ENCODE measurements around the gene FGR.
A peak's percentile ranks its signal among the peaks of the same experiment; 100 is the strongest.

FGR gene

DNA sequence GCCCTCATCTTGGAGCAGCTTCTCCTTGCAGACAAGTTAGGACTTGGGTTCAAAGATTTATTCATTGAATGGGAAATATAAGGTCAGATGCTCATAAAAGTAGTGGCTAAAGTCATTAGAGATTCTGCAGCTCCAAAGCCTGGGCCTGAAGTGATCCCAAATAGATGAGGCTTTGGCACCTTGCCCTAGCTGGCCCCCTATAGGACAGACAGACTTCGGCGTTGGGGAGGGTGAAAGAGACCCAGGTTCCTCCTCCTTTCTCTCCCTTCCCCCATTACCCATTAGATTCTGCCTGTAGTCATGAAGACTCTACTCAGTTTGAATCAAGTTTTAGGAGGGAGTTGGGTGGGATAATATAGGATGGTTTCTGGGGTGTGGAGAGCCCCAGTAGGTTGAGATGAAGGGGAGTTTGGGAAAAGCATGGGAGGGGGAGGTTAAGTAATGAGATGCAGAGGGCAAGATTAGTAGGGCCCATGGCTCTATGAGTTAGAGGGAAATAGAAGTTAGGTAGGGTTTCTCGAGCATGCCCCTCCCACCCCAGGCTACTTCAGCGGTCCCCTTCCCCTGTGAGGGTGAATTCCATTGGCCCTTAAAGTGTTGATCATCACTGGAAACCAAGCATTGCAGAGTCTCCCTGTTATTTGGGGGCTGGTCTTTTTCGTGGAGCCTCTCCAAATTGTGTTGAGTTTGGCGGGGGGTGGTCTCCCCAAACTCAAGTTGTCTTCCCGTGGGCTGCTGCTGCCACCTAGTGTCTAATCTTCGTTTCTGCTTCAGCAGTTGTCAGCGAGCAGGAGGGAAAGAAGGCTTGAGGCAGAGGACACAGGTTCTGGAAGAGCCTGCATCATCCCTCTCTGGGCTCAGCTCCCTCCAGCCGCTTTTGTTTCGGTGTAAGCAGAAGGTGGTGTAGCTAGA, 28.9 kb downstream of the FGR start:
- H3K4me3 Mint-ChIP-seq: no peak overlapping the region
- peak; percentile 76 for DNase-seq
- no peak overlapping the region for H3K27ac Mint-ChIP-seq
- no peaks in the 10 kb centered on the region for H3K9me3 Mint-ChIP-seq
- peaks cover 22% of the 10 kb centered on the region for H3K4me1 Mint-ChIP-seq (ENCODE audit: low read depth)
- H3K27me3 Mint-ChIP-seq: no peaks in the 10 kb centered on the region
- H3K36me3 Mint-ChIP-seq (ENCODE audit: low read depth): peaks cover 2% of the 10 kb centered on the region

DNA sequence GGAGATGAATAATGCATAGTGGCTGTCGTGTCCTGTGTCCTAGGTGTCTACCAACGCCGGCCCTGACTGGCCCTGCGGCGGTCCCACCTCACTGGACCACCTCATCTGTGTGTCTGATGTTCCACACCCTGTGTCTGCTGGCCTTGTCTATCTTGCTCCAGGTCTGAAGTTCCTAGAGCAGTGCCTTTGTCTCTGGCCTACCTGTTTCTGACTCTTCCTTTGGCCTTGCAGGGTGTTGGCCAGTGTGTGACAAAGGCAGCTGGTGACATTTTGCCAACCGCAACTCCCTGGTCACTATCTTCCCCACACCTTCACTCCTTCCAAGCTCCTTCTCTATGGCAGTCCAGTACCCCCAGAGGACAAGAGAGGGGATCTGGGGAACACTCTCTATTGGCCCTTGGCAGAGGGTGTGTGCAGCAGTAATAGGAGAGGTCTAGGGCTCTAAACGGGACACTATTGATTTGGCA, 29.7 kb downstream of the FGR start:
- peaks cover 29% of the 10 kb centered on the region for H3K4me1 Mint-ChIP-seq (ENCODE audit: low read depth)
- H3K4me3 Mint-ChIP-seq: peak overlapping the region; percentile 89
- DNase-seq: no peak
- H3K9me3 Mint-ChIP-seq: no peaks in the 10 kb centered on the region
- H3K27me3 Mint-ChIP-seq: no peaks in the 10 kb centered on the region
- no peak overlapping the region for H3K27ac Mint-ChIP-seq
- peaks cover 2% of the 10 kb centered on the region for H3K36me3 Mint-ChIP-seq (ENCODE audit: low read depth)

DNA sequence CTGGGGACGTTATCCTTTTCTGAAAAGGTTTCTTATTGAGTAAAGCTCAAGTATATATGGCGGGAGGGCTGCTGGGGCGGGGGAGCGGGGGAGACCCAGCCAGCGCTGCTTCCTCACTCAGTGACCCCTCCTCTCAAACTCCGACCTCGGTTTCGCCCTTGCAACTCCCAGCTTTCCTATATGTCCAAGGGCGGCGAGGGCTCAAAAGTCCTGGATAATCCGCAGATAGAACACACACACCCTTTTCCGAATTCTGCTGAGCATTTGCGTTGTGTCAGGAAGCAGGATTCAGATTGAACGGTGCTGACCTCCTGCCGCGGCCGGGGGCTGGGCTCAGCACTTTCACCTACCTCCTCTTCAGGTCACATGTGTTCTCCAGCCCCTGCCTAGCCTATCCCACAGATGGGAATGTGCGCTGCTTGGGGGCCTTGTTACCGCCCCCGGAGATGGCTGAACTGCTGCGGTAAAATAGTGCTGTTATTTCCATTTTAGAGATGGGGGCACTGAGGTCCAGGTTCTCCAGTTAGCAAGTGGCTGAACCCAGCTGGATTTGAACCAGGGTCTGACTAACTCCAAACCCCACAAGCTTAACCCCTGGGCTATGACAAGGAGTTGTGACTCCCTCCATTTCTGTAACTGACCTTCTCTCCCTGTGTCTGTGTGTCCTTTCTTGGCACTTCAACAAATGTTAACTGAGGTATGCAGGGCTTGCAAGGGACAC, 30.2 kb downstream of the FGR start:
- no peaks in the 10 kb centered on the region for H3K9me3 Mint-ChIP-seq
- H3K4me3 Mint-ChIP-seq: peak overlapping the region; percentile 89
- peaks cover 2% of the 10 kb centered on the region for H3K36me3 Mint-ChIP-seq (ENCODE audit: low read depth)
- no peak for DNase-seq
- no peak overlapping the region for H3K27ac Mint-ChIP-seq
- H3K4me1 Mint-ChIP-seq (ENCODE audit: low read depth): peaks cover 35% of the 10 kb centered on the region
- H3K27me3 Mint-ChIP-seq: no peaks in the 10 kb centered on the region

DNA sequence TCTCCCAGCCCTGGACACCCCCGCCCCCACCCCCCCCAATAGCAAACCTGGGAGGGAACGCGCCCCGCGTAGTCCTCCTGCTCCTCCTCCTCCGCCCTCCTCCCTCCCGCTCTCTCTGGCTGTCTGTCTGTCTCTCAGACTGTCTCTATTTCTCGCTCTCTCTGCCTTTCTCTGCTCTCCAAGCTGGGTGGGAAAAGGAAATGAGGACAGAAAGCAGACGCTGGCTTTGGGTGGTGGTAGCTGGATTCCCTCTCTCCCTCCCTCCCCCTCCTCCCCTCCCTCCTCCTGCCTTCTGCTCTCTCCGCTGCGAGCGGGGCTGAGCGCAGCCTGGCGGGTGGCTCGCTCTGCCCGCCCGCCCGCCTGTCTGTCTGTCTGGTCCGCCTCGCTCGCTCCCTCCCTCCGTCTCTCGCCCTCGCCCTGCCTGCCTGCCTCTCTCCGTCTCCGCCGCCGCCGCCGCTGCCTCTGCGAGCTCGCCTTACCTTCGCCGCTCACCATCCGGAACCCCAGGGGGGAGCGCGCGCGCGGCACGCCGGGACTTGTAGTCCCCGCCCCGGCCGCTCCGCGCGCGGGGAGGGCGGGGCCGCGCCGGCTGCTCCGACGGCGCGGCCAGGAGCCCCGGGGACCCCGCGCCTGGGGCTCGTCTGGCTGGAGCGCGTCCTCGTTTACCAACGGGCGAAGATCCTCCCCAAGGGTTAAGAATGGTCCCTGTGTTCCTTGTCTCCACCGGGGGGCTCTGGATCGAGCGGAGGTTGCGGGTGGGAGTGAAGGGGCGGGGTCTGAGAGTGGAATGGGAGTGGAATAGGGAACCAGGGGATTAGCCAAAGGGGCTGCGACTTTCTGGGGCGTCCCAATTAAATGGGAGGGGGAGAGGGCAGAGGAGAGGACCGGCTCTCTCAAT, 31.1 kb downstream of the FGR start, which contains the start of gene AHDC1:
AHDC1 (minus strand) TSS at position 464 of the 898 bp plus-strand sequence. CDS start 52,029 bp downstream, outside the sequence.
- H3K36me3 Mint-ChIP-seq (ENCODE audit: low read depth): peaks cover 2% of the 10 kb centered on the region
- peak within 1 kb of the TSS; percentile 88 for H3K27ac Mint-ChIP-seq
- H3K4me3 Mint-ChIP-seq: peak within 1 kb of the TSS; percentile 89
- DNase-seq: peak; percentile 92
- peaks cover 43% of the 10 kb centered on the region for H3K4me1 Mint-ChIP-seq (ENCODE audit: low read depth)
- H3K9me3 Mint-ChIP-seq: no peaks in the 10 kb centered on the region
- H3K27me3 Mint-ChIP-seq: no peaks in the 10 kb centered on the region

DNA sequence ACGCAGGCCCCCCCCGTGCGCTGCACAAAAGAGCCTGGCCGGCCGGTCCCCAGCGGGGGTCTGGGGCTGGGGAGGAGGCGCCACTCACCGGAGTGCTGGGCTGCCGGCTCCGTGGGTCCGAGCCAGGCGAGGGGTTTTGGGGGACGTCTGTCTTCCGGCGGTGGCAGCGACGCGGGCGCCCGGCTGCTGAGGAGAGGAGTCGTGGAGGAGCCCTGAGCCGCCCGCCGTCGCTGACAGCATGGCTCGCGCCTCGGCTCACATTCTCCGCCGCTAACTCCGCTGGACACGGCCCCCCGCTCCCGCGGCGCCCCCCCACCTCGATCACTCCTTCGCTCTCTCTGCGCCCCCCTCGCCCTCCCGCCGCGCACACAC, 31.7 kb downstream of the FGR start:
- Mint-ChIP-seq H3K4me1 (ENCODE audit: low read depth) (peaks cover 48% of the 10 kb centered on the region), H3K9me3 (no peaks in the 10 kb centered on the region), H3K27me3 (no peaks in the 10 kb centered on the region), H3K4me3 (peak overlapping the region; percentile 89), H3K27ac (no peak overlapping the region), H3K36me3 (ENCODE audit: low read depth) (peaks cover 2% of the 10 kb centered on the region)
- peak; percentile 59 for DNase-seq

DNA sequence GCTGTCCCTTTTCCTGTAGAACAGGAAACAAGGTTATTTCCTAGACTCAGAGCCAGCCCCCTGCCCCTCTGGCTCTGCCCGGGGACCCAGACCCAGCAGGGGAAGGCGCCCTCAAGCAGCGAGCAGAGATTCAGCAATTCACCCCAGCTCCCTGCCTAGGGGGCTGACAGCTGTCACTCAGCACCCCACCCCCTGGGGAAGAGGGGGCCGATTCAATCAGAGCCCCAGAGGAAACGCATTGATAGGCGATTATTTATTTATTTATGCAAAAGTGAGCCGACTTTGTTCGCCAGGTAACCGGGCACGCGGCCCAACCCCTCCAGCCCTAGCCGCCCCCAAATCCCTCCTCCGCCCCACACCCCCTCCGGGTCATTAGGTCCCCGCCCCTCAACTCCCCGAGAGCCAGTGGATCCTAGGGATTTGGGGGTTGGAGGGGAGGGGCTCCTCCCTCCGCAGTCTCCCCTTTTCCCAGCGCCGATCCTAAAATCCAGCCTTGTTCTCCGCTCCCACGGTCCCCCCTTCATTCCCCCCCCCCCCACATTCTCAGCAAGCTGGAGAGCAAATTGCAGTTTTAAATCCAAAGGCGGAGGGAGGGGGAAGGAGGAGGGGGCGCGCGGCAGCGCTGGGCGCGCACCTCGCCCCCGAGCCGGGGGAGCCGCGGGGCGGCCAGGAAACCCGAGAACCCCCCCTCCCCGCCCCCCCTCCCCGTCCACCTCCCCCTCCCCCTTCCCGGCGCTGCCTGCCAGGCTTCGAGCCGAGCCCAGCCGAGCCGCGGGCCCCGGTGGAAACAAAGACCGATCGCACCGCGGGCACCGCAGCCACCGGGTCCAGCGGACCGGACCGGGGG, 32.3 kb downstream of the FGR start:
- no peaks in the 10 kb centered on the region for H3K9me3 Mint-ChIP-seq
- H3K4me3 Mint-ChIP-seq: peak overlapping the region; percentile 80
- DNase-seq: no peak
- H3K27me3 Mint-ChIP-seq: no peaks in the 10 kb centered on the region
- peaks cover 48% of the 10 kb centered on the region for H3K4me1 Mint-ChIP-seq (ENCODE audit: low read depth)
- peaks cover 2% of the 10 kb centered on the region for H3K36me3 Mint-ChIP-seq (ENCODE audit: low read depth)
- H3K27ac Mint-ChIP-seq: peak overlapping the region; percentile 71

DNA sequence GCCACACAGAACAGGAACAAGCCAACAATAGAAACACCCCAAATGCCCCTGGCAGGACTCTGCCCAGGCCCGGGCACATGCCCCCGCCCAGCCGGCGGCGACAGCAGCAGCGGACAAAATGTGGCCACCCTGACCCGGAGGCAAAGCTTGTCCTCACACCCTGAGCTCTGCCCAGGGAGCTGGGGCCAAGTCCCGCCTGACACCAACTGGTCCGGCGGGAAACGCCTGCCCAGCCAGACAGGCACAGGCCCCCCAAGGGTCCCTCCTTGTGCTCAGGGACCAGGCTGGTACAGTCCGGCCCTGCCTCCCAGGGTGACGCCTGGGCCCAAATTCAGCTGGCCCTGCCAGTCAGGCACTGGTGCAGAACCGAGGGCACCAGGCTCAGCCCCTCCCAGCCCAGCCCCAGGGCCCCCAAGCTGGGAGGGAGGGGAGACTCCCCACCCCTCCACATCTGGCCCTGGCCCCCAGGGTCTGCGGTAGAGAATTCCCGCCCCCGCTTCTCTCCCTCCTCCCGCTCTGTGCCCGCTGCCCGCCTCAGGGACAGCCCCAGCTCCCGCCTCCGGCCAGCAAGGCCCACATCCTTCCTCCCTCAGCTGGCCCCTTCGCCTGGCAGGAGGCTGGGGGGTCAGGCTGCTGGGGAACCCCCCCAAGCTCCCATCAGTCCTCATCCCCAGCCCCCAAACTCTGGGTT, 33.1 kb downstream of the FGR start:
- peaks cover 48% of the 10 kb centered on the region for H3K4me1 Mint-ChIP-seq (ENCODE audit: low read depth)
- H3K27me3 Mint-ChIP-seq: no peaks in the 10 kb centered on the region
- DNase-seq: no peak
- peak overlapping the region; percentile 74 for H3K27ac Mint-ChIP-seq
- no peaks in the 10 kb centered on the region for H3K9me3 Mint-ChIP-seq
- peak overlapping the region; percentile 80 for H3K4me3 Mint-ChIP-seq
- peaks cover 2% of the 10 kb centered on the region for H3K36me3 Mint-ChIP-seq (ENCODE audit: low read depth)

DNA sequence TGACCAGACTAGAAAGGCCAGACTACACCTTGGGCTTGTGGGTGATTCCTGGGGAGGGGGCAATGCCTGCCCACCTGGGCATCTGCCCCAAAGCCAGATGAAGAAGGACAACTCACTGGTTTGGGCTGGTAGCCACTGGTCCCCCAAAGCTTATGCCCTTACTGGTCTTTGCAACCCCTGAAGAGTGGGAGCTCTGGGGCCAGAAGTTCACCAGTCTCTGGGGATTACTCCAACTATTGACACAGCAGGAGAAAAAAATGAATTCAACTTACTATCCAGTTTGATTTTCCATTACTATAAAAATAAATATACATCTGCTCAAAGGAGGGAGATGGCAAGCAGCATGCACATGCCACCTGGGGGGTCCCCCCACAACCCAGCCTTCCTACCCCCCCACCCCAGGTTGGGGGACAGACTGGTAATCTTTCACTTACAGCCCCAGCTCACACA, 33.6 kb downstream of the FGR start:
- no peak for DNase-seq
- Mint-ChIP-seq H3K4me1 (ENCODE audit: low read depth) (peaks cover 42% of the 10 kb centered on the region), H3K4me3 (peak overlapping the region; percentile 59), H3K36me3 (ENCODE audit: low read depth) (peaks cover 2% of the 10 kb centered on the region), H3K27ac (peak overlapping the region; percentile 74), H3K27me3 (no peaks in the 10 kb centered on the region), H3K9me3 (no peaks in the 10 kb centered on the region)

DNA sequence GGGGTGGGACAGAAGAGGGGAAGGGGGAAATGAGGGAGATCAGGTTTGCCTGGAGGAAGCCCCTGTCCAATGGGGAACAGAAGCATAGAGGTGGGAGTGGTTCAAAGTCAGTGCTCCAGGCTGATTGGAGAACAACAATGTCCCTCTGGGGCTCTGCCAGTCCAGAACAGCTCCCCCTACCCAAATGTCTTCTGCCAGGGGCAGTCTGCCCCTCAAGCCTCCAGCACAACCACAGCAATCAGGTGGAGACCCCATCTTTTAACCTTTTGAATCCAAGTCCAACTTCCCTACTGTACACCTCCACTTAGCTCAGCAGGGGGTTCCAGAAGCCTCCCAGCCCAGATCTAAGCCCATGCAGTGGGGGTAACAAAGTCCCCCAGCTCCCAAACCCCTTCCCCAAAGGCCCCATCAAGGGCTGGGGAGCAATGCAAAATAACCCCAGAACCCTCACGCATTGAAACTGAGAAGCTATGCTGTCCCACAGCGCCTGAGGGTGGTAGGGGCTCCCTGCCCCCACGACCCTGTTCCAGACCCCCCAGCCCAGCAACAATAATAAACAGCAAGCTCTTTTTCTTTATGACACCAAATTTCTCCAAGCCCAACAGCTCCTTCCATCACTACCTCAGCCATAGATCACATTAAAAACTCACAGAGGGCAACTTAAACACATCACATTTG, 34.3 kb downstream of the FGR start:
- H3K4me1 Mint-ChIP-seq (ENCODE audit: low read depth): peaks cover 37% of the 10 kb centered on the region

DNA sequence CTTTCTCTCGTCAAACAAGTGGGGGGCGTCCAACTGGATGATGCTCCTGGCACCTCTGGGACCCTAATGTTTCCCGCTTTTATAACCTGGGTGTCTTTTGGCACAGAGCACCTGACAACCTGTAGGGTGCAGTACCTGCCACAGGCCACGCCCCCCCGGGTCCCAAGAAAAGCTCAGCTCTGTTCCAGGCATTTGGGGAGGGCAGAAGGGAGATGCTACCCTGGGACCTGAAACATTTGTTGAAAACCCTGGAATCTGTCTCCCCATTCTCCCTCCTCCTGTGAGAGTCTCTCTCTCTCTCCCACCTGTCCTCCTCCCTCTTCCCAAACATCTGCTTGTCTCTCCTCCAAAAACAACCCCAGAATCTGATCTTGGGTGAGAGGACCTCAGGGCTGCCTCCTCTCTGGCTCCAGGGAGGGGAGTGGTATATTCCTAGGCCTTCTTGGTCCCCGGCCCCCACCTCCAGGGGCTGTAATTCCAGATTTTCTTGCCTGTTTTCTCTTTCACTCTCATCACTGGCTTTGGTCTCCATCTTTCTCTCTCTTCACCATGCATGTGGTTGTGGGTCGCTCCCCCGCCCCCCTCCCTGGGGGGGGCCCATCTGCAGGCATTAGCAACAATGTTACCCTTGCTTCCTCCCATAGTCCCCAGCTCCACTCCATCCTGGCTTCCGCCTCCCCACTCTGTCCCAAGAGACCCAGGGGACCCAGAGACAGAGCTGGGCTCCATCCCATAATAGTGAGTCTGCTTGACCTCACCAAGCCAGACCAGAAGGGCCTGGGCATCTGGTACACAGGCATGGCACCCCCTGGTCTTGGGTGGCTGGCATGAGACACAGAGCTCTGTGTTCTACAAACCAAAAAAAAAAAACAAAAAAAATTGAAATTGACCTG, 35.1 kb downstream of the FGR start:
- no peaks in the 10 kb centered on the region for H3K9me3 Mint-ChIP-seq
- peaks cover 37% of the 10 kb centered on the region for H3K4me1 Mint-ChIP-seq (ENCODE audit: low read depth)
- peak overlapping the region; percentile 56 for H3K27ac Mint-ChIP-seq
- H3K4me3 Mint-ChIP-seq: no peak overlapping the region
- no peaks in the 10 kb centered on the region for H3K27me3 Mint-ChIP-seq
- peaks cover 2% of the 10 kb centered on the region for H3K36me3 Mint-ChIP-seq (ENCODE audit: low read depth)
- DNase-seq: no peak

More for the DNA sequence above, 34.3 kb downstream of the FGR start:
- Mint-ChIP-seq H3K27ac (no peak overlapping the region), H3K27me3 (no peaks in the 10 kb centered on the region), H3K36me3 (ENCODE audit: low read depth) (peaks cover 2% of the 10 kb centered on the region), H3K9me3 (no peaks in the 10 kb centered on the region), H3K4me3 (no peak overlapping the region)
- DNase-seq: no peak

DNA sequence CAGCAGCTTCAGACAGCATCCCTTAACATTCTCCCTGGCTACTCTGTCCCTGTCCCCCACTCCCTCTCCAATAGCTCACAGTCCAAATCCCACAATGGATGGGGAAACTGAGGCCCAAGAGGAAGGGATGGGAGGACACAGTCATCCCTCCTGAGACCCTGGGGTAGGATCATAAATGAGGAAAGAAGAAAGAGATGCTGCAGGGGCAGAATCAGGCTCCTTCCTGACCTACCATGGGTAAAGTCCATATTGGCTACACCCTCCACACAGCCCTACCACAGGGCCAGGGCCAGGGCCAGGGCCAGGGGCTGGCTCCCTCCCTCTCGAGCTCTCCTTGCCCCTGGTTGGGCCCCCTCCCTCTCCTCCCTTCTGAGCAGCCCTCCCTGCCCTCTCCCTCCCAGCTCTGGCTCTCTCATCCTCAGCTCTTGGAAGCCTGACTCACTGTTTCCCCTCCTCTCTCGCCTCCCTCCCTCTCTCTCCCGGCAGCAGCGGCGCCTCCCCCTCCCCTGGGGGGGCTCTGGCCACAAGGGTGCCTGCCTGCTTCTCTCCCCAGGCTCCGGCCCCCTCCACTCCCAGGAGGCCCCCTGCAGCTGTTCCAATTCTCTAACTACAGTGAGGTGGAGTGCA, 36.0 kb downstream of the FGR start:
- peak overlapping the region; percentile 41 for H3K27ac Mint-ChIP-seq
- H3K36me3 Mint-ChIP-seq (ENCODE audit: low read depth): peaks cover 2% of the 10 kb centered on the region
- H3K27me3 Mint-ChIP-seq: no peaks in the 10 kb centered on the region
- H3K4me3 Mint-ChIP-seq: peak overlapping the region; percentile 24
- peak; percentile 68 for DNase-seq
- H3K9me3 Mint-ChIP-seq: no peaks in the 10 kb centered on the region
- peaks cover 36% of the 10 kb centered on the region for H3K4me1 Mint-ChIP-seq (ENCODE audit: low read depth)
